ENCODE measurements around the gene HLA-DQB1. TPM values are rescaled to one million over a fixed set of nuclear protein-coding genes. Genes with fewer than 3 reads are reported as not detected.

HLA-DQB1 gene
- total and polyA plus RNA-seq, 2 of the 8 experiments (the other 6 are each of a cell fraction or from before 2014, with no cell fraction given), result 1.2 to 5.2 TPM

GRCh38 chr6:32666420-32667300 lies at the start of gene HLA-DQB1 (continued):
- TF ChIP-seq CHD7 (IDR thresholded peaks at IDR 0.05; ENCODE audit: insufficient replicate concordance, low read length), result no peak
- TF ChIP-seq CREB1 (IDR thresholded peaks at IDR 0.05), result peak; percentile 61; the same call in 1 of the 2 replicates
- TF ChIP-seq SIN3A (conservative IDR thresholded peaks at IDR 0.05 in 1 of 2, IDR thresholded peaks at IDR 0.05 in 1 of 2; ENCODE audit: low read depth in 1 of 2, low read length in 2 of 2), result no peak
- TF ChIP-seq RFX5 (IDR thresholded peaks at IDR 0.05; ENCODE audit: borderline replicate concordance, low read depth, low read length), result peak; percentile 91

All from H1 (cell line).